Suprapubic skin (tissue), 4 donors: ENCODE measurements around the gene TCEAL5. TPM values are rescaled to one million over a fixed set of nuclear protein-coding genes. Genes with fewer than 3 reads are reported as not detected.

Experiments
- DNase-seq, 2 donors: peaks; one replicate each; pipeline ENCODE4 v3.0.0-alpha.2; 2019; ENCODE audit warnings: low spot score in 2 of 2
- H3K27ac ChIP-seq: fragments of 200-600 bp; sonication (generic); one replicate; pipeline ENCODE4 v1.5.1; 2019
- H3K27me3 ChIP-seq: fragments of 200-600 bp; sonication (generic); one replicate; pipeline ENCODE4 v1.5.1; 2019
- H3K36me3 ChIP-seq: fragments of 200-600 bp; sonication (generic); one replicate; pipeline ENCODE4 v1.5.1; 2019
- H3K4me1 ChIP-seq: fragments of 200-600 bp; sonication (generic); one replicate; pipeline ENCODE4 v1.5.1; 2019
- H3K4me3 ChIP-seq: fragments of 200-600 bp; sonication (generic); one replicate; pipeline ENCODE4 v1.5.1; 2019; ENCODE audit warnings: mild to moderate bottlenecking
- H3K9me3 ChIP-seq: fragments of 200-600 bp; sonication (generic); one replicate; pipeline ENCODE4 v1.5.1; 2019
- EP300 ChIP-seq: sonication (generic); formaldehyde crosslinking; IDR thresholded peaks from one replicate; pipeline ENCODE4 v1.6.1; 2017; ENCODE audit warnings: antibody characterized with exemption
- POLR2A ChIP-seq, 2 donors: fragments of 450-650 bp; IDR thresholded peaks; one replicate each; pipeline ENCODE4 v1.6.1; 2017; ENCODE audit warnings: antibody characterized with exemption in 2 of 2, mild to moderate bottlenecking in 2 of 2, moderate library complexity in 2 of 2
- POLR2AphosphoS5 ChIP-seq, 3 donors: sonication (generic); formaldehyde crosslinking; IDR thresholded peaks; one replicate each; pipeline ENCODE4 v1.6.1; 2017; ENCODE audit warnings: antibody characterized with exemption in 3 of 3
- WGBS: methylation state at CpG from one replicate; pipeline ENCODE4 v1.1.5; 2018; 5-methylcytosine and 5-hydroxymethylcytosine counted together
- total RNA-seq, 4 donors: library from RNA; depleted of rRNA; stranded (reverse); fragments of >200 nt; gene quantifications; one replicate each; pipeline ENCODE4 v1.1.0, GENCODE V29; 2016
- TF ChIP-seq, protein P1 (sequence below), 2 donors: fragments of 200-600 bp in 1 of 2; fragments of 450-650 bp in 1 of 2; sonication (generic) in 1 of 2; IDR thresholded peaks; one replicate each; pipeline ENCODE4 v1.5.1; 2016 to 2019; ENCODE audit warnings: antibody characterized with exemption in 2 of 2, mild to moderate bottlenecking in 1 of 2, moderate library complexity in 1 of 2

Gene TCEAL5
- total RNA-seq, 4 donors from 2014 or later = not detected

DNA sequence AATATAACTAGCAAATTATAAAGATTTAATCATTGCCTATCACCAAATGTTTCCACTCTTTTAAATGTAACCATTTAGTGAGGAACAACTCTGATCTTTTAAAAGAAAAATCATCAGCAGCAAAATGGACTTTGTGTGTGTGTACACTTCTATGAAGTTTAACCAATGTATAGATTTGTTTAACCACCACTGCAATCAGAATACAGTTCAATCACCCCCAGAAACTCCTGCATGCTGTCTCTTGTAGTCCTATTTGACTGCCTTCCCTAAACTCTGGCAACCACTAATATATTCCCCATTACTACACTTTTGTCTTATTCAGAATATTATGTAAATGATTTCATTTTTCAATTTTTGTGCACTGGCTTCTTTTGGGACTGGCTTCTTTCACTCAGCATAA is 19.9 kb downstream of the TCEAL5 start:
- Histone ChIP-seq H3K4me1 (peaks cover 10% of the 10 kb centered on the region), H3K9me3 (no peaks in the 10 kb centered on the region), H3K27me3 (no peaks in the 10 kb centered on the region), H3K4me3 (no peak overlapping the region), H3K27ac (no peak overlapping the region), H3K36me3 (no peaks in the 10 kb centered on the region)
- TF ChIP-seq, protein P1, sequence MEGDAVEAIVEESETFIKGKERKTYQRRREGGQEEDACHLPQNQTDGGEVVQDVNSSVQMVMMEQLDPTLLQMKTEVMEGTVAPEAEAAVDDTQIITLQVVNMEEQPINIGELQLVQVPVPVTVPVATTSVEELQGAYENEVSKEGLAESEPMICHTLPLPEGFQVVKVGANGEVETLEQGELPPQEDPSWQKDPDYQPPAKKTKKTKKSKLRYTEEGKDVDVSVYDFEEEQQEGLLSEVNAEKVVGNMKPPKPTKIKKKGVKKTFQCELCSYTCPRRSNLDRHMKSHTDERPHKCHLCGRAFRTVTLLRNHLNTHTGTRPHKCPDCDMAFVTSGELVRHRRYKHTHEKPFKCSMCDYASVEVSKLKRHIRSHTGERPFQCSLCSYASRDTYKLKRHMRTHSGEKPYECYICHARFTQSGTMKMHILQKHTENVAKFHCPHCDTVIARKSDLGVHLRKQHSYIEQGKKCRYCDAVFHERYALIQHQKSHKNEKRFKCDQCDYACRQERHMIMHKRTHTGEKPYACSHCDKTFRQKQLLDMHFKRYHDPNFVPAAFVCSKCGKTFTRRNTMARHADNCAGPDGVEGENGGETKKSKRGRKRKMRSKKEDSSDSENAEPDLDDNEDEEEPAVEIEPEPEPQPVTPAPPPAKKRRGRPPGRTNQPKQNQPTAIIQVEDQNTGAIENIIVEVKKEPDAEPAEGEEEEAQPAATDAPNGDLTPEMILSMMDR (IDR thresholded peaks at IDR 0.05) = no peak
- TF ChIP-seq EP300 = no peak
- no peak for TF ChIP-seq POLR2AphosphoS5 (IDR thresholded peaks at IDR 0.05)
- TF ChIP-seq POLR2A (IDR thresholded peaks at IDR 0.05) = no peak
- DNase-seq = no peak

DNA sequence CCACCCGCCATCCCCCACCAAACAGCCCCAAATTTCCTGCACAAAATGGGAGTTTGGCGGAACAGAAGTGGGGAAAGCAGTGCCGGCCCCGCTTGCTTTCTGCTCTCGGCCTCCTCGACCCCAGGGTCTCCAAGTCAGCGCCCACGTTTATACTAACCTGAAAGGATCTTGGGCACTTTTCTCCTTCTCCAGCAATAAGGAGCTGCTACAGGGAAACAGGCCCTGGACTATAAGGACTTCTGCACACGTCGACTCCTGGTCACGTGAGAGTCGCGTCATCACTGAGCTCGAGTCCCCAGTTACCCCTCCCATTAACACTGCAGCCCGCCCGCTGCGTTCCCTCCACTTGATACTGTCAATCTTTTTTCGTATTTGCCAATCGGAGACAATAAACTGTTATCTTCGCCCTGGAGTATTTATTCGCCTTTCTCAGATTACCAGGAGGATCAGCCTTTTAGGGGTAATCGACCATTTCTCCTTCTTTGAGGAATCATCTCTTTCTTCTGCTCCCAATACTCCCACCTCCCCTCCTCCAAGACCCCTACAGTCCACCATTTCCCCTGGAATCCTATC is 21.5 kb downstream of the TCEAL5 start, which contains the start of gene TCEAL8:
TSS of gene TCEAL8 (minus strand) at position 235 of the 573 bp plus-strand sequence. CDS start 1,176 bp downstream, outside the sequence.
- WGBS = 20% methylated on average over 22 of the region's 22 CpGs
- no peaks in the 10 kb centered on the region for H3K9me3 ChIP-seq
- H3K4me1 ChIP-seq = peaks cover 12% of the 10 kb centered on the region
- no peak for TF ChIP-seq POLR2AphosphoS5 (IDR thresholded peaks at IDR 0.05)
- TF ChIP-seq, protein P1 (IDR thresholded peaks at IDR 0.05) = no peak
- TF ChIP-seq POLR2A (IDR thresholded peaks at IDR 0.05) = no peak
- no peak for TF ChIP-seq EP300
- no peaks in the 10 kb centered on the region for H3K27me3 ChIP-seq
- no peaks in the 10 kb centered on the region for H3K36me3 ChIP-seq
- DNase-seq = peak; percentile 81 to 85
- H3K4me3 ChIP-seq = peak within 1 kb of the TSS; percentile 60
- peak within 1 kb of the TSS; percentile 80 for H3K27ac ChIP-seq

DNA sequence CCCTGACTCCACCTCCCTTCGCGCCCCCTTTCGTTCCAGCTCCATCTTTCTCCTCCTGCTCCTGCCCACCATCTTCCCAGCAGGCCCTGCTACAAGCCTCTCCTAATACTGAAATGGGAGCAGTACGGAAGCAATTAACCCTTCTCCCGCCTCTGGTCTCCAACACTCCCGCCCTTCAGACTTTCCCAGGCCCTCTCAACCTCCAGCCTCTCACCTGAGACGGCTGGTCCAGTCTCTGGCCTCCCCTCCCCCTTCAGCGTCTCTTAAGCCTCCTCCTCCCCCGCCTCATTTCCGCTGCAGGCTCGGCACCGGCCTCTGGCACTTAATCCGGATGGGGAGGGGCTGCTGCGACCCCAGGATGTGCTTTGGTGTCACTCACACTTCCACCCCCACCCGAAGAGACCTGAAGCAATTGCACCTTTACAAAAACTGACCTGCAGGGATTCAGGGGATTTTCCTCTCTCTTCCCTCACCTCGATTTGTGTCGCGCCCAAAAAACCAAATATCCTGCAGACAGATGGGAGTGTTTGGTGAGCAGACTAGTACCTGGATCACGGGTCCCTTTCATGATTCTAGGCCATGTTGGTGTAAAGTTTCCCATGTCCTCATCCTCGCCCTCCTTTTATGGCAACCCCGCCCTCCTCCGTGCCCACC is 22.3 kb downstream of the TCEAL5 start:
- no peaks in the 10 kb centered on the region for H3K9me3 ChIP-seq
- 21% methylated on average over 22 of the region's 22 CpGs for WGBS
- TF ChIP-seq POLR2AphosphoS5 (IDR thresholded peaks at IDR 0.05) (no peak), POLR2A (IDR thresholded peaks at IDR 0.05) (no peak), EP300 (no peak)
- TF ChIP-seq, protein P1 (IDR thresholded peaks at IDR 0.05) = no peak
- H3K27me3 ChIP-seq = no peaks in the 10 kb centered on the region
- H3K27ac ChIP-seq = peak overlapping the region; percentile 80
- no peaks in the 10 kb centered on the region for H3K36me3 ChIP-seq
- peaks cover 12% of the 10 kb centered on the region for H3K4me1 ChIP-seq
- DNase-seq = no peak
- peak overlapping the region; percentile 60 for H3K4me3 ChIP-seq

DNA sequence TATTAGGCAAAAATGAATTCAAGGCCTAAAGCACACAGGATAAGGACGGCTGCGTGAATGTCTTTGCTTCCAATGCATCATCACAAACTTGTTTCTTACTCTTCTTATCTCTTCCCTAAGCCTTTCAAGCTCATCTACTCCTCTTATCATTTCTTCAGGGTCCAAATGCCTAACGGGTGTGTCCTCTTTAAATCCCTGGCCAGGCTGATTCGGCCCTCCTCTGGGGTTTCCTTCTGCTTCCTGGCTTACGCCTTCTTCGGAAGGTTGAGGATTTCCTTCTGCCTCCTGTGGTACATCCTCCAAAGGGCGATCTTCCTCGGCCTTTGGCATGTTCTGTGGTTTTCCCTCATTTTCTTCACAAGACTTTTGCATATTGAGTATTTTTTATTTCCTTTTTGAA is 22.9 kb downstream of the TCEAL5 start:
- no peak for DNase-seq
- Histone ChIP-seq H3K27ac (peak overlapping the region; percentile 80), H3K4me3 (peak overlapping the region; percentile 60), H3K36me3 (no peaks in the 10 kb centered on the region), H3K4me1 (peaks cover 12% of the 10 kb centered on the region), H3K9me3 (no peaks in the 10 kb centered on the region), H3K27me3 (no peaks in the 10 kb centered on the region)
- TF ChIP-seq EP300 = no peak
- TF ChIP-seq, protein P1 (IDR thresholded peaks at IDR 0.05) = no peak
- WGBS = 41% methylated on average over 8 of the region's 8 CpGs

DNA sequence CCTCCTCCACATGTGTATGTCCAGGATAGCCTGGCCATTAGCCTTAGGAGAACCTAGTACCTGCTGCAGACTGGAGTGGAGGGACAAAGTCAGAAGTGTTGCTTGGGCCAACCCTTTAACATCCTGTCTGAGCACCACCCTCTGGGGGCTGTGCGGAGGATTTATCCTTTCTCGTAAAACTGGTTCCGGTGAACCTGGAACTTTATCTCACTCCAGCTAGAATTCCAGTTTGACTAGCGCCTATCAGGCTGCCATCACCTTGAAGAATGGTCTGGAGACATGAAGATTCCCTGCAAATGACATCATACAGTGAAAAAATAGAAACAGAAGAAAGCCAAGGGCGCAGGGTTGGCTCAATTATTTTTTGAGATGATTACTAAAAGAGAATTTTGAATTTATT is 25.6 kb downstream of the TCEAL5 start:
- H3K4me1 ChIP-seq = peaks cover 12% of the 10 kb centered on the region
- no peaks in the 10 kb centered on the region for H3K9me3 ChIP-seq
- no peaks in the 10 kb centered on the region for H3K27me3 ChIP-seq
- no peaks in the 10 kb centered on the region for H3K36me3 ChIP-seq
- H3K4me3 ChIP-seq = no peak overlapping the region
- no peak overlapping the region for H3K27ac ChIP-seq
- no peak for DNase-seq
- WGBS = 54% methylated on average over 5 of the region's 5 CpGs
- no peak for TF ChIP-seq EP300
- no peak for TF ChIP-seq POLR2A (IDR thresholded peaks at IDR 0.05)
- no peak for TF ChIP-seq POLR2AphosphoS5 (IDR thresholded peaks at IDR 0.05)
- TF ChIP-seq, protein P1 (IDR thresholded peaks at IDR 0.05) = no peak
